Gastrocnemius medialis (tissue), 4 donors: ENCODE measurements around the gene EXOSC3.

Experiments
- CTCF ChIP-seq, 5 experiments: fragments of 450-650 bp in 3 of 5; fragments of 200-600 bp in 2 of 5; sonication (generic) in 2 of 5; IDR thresholded peaks in 4 of 5; conservative IDR thresholded peaks in 1 of 5; 1 replicate in 4 of 5; 2 replicates in 1 of 5; pipeline ENCODE4 v1.5.1; 2016 to 2019; ENCODE audit warnings: antibody characterized with exemption in 5 of 5, mild to moderate bottlenecking in 3 of 5, moderate library complexity in 3 of 5
- POLR2A ChIP-seq, 2 donors: fragments of 450-650 bp; IDR thresholded peaks; one replicate each; pipeline ENCODE4 v1.6.1; 2017; ENCODE audit warnings: antibody characterized with exemption in 2 of 2, mild to moderate bottlenecking in 2 of 2, moderate library complexity in 2 of 2

- no peak for TF ChIP-seq CTCF (IDR thresholded peaks at IDR 0.05 in 4 of 5, conservative IDR thresholded peaks at IDR 0.05 in 1 of 5)
- no peak for TF ChIP-seq POLR2A (IDR thresholded peaks at IDR 0.05)
Measured at GRCh38 chr9:37778534-37778933, 6.3 kb downstream of the EXOSC3 start.
